Ectodermal cell (in vitro differentiated cells): ENCODE measurements around the gene CCR7.

ENCODE experiments used
- H3K27ac ChIP-seq: 2 replicates; pipeline ENCODE4 v1.7.0; 2013; ENCODE audit warnings: mild to moderate bottlenecking, low read depth, low read length; ENCODE audit not compliant: insufficient read depth, poor library complexity, severe bottlenecking
- H3K27me3 ChIP-seq: 2 replicates; pipeline ENCODE4 v1.7.0; 2013; ENCODE audit warnings: mild to moderate bottlenecking, low read length; ENCODE audit not compliant: insufficient read depth, control insufficient read depth, poor library complexity, severe bottlenecking
- H3K36me3 ChIP-seq: one replicate; pipeline ENCODE4 v1.7.0; 2013; ENCODE audit warnings: low read length; ENCODE audit not compliant: control insufficient read depth, insufficient read depth
- H3K4me1 ChIP-seq: one replicate; pipeline ENCODE4 v1.7.0; 2013; ENCODE audit warnings: low read length; ENCODE audit not compliant: control insufficient read depth, insufficient read depth
- H3K4me3 ChIP-seq: 2 replicates; pipeline ENCODE4 v1.7.0; 2013; ENCODE audit warnings: low read depth, low read length, control low read depth; ENCODE audit not compliant: insufficient read depth
- H3K9me3 ChIP-seq: 2 replicates; pipeline ENCODE4 v1.7.0; 2013; ENCODE audit warnings: mild to moderate bottlenecking, low read length, moderate library complexity; ENCODE audit not compliant: control insufficient read depth
- WGBS, 2 experiments: methylation state at CpG; one replicate each; pipeline ENCODE4 v1.1.7; 2013; ENCODE audit warnings: missing lambda C conversion rate in 2 of 2; 5-methylcytosine and 5-hydroxymethylcytosine counted together

Gene CCR7

DNA sequence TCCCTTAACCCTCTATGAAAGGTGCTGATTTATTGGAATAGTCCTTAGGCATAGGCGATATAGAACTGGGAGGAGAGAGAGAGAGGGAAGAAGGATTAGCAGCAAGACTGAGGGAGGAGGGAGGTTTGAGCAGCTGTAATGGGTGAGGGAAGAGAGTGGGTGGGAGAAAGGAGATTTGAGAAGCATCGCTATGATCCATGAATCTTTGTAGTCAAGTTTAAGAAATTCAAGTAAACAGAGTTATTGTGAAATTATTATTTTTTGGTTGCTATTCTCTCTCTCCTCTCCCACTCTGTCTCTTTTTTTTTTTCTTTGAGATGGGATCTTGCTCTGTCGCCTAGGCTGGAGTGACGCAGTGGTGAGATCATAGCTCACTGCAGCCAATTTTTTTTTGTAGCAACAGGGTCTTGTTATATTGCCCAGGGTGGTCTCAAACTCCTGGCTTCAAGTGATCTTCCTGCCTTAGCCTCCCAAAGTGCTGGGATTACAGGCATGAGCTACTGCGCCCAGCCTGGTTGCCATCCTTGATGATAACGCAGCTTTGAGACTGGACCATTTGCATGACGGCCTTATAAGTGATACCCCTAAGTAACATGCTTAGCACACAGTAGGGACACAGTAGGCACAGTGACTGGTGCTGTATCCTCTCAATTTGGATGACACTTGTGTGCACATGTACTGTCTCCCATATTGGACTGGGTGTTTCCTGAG is 42.9 kb downstream of the CCR7 start:
- 91 to 96% methylated on average over 7 of the region's 7 CpGs for WGBS, 2 experiments
- H3K4me3 ChIP-seq = no peak overlapping the region

GRCh38 chr17:40520991-40521453 is 44.2 kb downstream of the CCR7 start:
- 81 to 88% methylated on average over 14 of the region's 14 CpGs for WGBS, 2 experiments
- Histone ChIP-seq H3K4me3 (no peak overlapping the region), H3K27ac (no peak overlapping the region)

More for the DNA sequence above, 42.9 kb downstream of the CCR7 start:
- Histone ChIP-seq H3K36me3 (no peaks in the 10 kb centered on the region), H3K4me1 (no peaks in the 10 kb centered on the region), H3K9me3 (no peaks in the 10 kb centered on the region), H3K27me3 (no peaks in the 10 kb centered on the region), H3K27ac (no peak overlapping the region)

DNA sequence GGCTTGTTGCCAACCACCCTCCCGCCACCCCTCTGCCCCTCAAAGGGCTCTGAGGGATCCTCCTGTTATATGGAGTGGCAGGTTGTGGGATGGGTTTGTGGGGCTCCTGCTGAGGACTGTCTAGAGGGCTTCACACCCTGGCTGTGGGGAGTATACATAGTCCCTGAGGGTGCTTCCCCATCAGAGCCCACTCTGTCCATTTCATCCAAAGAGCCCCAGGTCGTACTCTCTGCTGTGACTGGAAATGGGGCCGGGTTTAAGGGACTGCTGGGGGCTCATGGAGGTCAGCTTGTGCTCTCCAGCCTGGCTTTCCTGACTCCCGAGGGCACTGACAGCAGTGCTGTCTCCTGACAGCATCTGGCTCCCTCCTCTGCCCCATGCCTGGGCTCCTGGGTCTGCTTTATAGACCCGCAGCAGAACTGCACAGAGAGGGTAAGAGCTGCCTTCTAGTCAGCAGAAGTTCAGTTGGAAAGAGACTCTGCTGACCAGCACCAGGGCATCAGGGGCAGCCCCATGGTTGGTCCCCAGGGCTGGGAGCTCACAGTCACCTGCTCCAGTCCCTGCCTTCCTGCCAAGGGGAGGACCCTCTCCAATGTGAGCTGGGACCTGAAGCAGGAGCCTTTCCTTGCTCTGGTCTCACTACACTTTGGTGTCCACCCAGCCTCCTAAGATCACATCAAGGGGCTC is 46.0 kb downstream of the CCR7 start:
- no peaks in the 10 kb centered on the region for H3K27me3 ChIP-seq
- H3K9me3 ChIP-seq = no peaks in the 10 kb centered on the region
- no peaks in the 10 kb centered on the region for H3K4me1 ChIP-seq
- no peaks in the 10 kb centered on the region for H3K36me3 ChIP-seq
- no peak overlapping the region for H3K4me3 ChIP-seq
- 87 to 89% methylated on average over 5 of the region's 5 CpGs for WGBS, 2 experiments
- no peak overlapping the region for H3K27ac ChIP-seq

More at GRCh38 chr17:40520991-40521453, 44.2 kb downstream of the CCR7 start:
- Histone ChIP-seq H3K9me3 (no peaks in the 10 kb centered on the region), H3K27me3 (no peaks in the 10 kb centered on the region), H3K36me3 (no peaks in the 10 kb centered on the region), H3K4me1 (no peaks in the 10 kb centered on the region)

- H3K36me3 ChIP-seq = no peaks in the 10 kb centered on the region
- no peak overlapping the region for H3K4me3 ChIP-seq
- no peak overlapping the region for H3K27ac ChIP-seq
- no peaks in the 10 kb centered on the region for H3K27me3 ChIP-seq
- no peaks in the 10 kb centered on the region for H3K4me1 ChIP-seq
- H3K9me3 ChIP-seq = no peaks in the 10 kb centered on the region
- WGBS, 2 experiments = 70 to 76% methylated on average over 5 of the region's 5 CpGs
Measured at GRCh38 chr17:40518401-40519088, 46.7 kb downstream of the CCR7 start.

DNA sequence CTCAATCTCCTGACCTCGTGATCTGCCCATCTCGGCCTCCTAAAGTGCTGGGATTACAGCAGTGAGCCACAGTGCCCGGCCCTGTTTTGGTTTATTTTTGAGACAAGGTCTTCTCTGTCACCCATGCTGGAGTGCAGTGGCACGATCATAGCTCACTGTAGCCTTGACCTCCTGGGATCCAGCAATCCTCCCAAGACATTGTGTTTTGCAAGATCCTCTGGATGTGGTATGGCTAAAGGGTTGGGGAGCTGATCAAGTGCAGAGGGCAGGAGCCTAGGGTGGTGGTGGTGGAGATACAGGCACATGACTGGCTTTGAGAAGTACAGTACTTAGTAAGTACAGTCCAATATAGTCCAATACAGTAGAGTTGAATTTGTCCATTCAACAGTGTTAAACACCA is 47.3 kb downstream of the CCR7 start:
- 88 to 96% methylated on average over 4 of the region's 4 CpGs for WGBS, 2 experiments
- Histone ChIP-seq H3K9me3 (no peaks in the 10 kb centered on the region), H3K27me3 (no peaks in the 10 kb centered on the region), H3K4me1 (no peaks in the 10 kb centered on the region), H3K27ac (no peak overlapping the region), H3K4me3 (no peak overlapping the region), H3K36me3 (no peaks in the 10 kb centered on the region)

DNA sequence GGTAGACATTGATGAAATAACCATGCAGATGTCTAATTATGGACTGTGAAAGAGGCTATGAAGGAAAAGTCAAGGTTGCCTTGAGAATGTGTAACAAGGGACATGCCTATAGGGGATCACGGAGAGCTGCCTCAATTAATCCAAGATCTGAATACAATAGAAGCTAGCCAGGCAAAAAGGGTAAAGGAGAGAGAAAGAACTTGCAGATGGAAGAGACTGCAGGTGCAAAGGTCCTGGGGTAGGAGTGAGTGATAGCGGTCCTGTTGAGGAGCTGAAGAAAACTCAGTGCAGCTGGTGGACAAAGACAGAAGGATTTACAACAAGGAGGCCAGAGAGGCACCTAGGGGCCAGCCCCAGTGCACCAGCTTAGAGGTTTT is 48.0 kb downstream of the CCR7 start:
- Histone ChIP-seq H3K9me3 (no peaks in the 10 kb centered on the region), H3K27me3 (no peaks in the 10 kb centered on the region), H3K4me1 (no peaks in the 10 kb centered on the region), H3K36me3 (no peaks in the 10 kb centered on the region), H3K27ac (no peak overlapping the region), H3K4me3 (no peak overlapping the region)
- WGBS, 2 experiments = 95 to 98% methylated on average over 2 of the region's 2 CpGs

- H3K36me3 ChIP-seq = no peaks in the 10 kb centered on the region
- no peaks in the 10 kb centered on the region for H3K9me3 ChIP-seq
- WGBS, 2 experiments = 84 to 92% methylated on average over 3 of the region's 3 CpGs
- H3K4me3 ChIP-seq = no peak overlapping the region
- H3K4me1 ChIP-seq = peaks cover 4% of the 10 kb centered on the region
- H3K27ac ChIP-seq = no peak overlapping the region
- H3K27me3 ChIP-seq = no peaks in the 10 kb centered on the region
Measured at GRCh38 chr17:40516581-40517285, 48.5 kb downstream of the CCR7 start.

DNA sequence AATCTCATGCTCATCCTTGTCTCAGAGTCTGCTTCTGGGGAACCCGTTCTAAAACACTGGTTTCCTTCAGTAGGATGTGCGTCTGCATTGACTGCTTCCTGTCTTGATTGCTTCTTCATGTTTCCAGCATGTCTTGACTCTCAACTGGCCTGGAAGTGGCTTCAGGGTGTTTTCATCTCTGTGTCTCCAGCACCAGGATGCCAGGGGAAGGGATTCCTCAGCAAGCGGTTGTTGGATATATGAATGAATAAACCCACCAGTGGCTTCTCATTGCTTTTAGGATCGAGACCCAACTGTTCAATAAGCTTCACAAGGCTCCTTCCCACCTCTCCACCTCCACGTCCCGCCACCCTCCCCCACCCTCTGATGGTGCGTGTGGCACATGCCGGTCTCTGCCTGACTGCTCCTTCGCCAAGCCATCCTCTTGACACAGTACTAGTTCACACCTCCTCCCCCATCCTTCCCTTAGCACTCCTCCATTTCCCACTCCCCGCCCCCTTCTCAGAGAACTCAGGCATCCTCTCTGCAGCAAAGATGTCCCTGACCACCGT is 49.7 kb downstream of the CCR7 start:
- H3K4me3 ChIP-seq = no peak overlapping the region
- peaks cover 7% of the 10 kb centered on the region for H3K4me1 ChIP-seq
- 83 to 87% methylated on average over 11 of the region's 11 CpGs for WGBS, 2 experiments
- H3K27ac ChIP-seq = no peak overlapping the region
- H3K36me3 ChIP-seq = no peaks in the 10 kb centered on the region
- no peaks in the 10 kb centered on the region for H3K27me3 ChIP-seq
- H3K9me3 ChIP-seq = no peaks in the 10 kb centered on the region

DNA sequence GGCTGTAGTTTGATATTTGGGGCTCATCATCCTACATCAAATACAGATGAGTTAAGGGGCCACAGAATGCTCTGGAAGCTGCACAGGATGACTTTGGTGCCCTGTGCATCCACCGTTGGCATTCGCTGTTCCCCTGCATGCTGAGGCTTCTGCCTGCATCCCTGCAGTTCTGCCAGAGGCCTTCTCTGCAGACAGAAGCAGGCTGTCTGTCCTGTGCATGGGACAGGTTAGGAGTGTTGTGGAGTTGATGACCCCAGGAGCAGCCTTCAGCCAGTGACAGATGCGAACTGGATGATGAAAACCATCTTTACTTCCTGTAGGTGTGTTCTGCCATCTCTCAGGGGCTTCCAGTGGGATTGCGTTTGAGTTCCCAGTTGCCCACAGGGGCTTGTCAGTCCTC is 50.3 kb downstream of the CCR7 start:
- Histone ChIP-seq H3K4me3 (no peak overlapping the region), H3K36me3 (no peaks in the 10 kb centered on the region), H3K4me1 (peaks cover 7% of the 10 kb centered on the region), H3K27me3 (no peaks in the 10 kb centered on the region), H3K9me3 (no peaks in the 10 kb centered on the region), H3K27ac (no peak overlapping the region)
- 93 to 95% methylated on average over 4 of the region's 4 CpGs for WGBS, 2 experiments
